HEK293 (cell line): Measurements from ENCODE around the gene SLC17A3.

Source experiments
- CTCF ChIA-PET: fragments of 350-600 bp; formaldehyde crosslinking; extraction: SDS; loops from one replicate; lab custom pipeline; 2021; ENCODE audit warnings: antibody characterized with exemption; lab: Yijun Ruan, JAX
- POLR2A ChIA-PET: fragments of 300-600 bp; formaldehyde crosslinking; extraction: SDS; loops from one replicate; lab custom pipeline; 2020; ENCODE audit warnings: antibody characterized with exemption, inconsistent platforms; lab: Yijun Ruan, JAX
- H3K27ac ChIP-seq: fragments of 200-500 bp; sonication (Bioruptor generic); 2 replicates; pipeline ENCODE4 v1.5.1; 2014; ENCODE audit warnings: low read depth, low read length, control low read depth, inconsistent platforms; ENCODE audit errors: extremely low read depth
- H3K36me3 ChIP-seq, 2 experiments: fragments of 200-500 bp in 1 of 2; sonication (Bioruptor generic) in 1 of 2; 1 replicate in 1 of 2; 2 replicates in 1 of 2; pipeline ENCODE4 v1.5.1; 2014 to 2017; ENCODE audit warnings: inconsistent platforms in 2 of 2, low read length in 2 of 2; ENCODE audit not compliant: control insufficient read depth in 2 of 2, insufficient read depth in 1 of 2
- H3K4me1 ChIP-seq: fragments of 200-500 bp; sonication (Bioruptor generic); 2 replicates; pipeline ENCODE4 v1.5.1; 2014; ENCODE audit warnings: mild to moderate bottlenecking, low read length, inconsistent platforms; ENCODE audit not compliant: control insufficient read depth, insufficient read depth
- H3K4me3 ChIP-seq: 2 replicates; pipeline ENCODE4 v1.5.1; 2011; ENCODE audit warnings: low read depth, mild to moderate bottlenecking, control low read depth, low read length, moderate library complexity
- H3K9me3 ChIP-seq: fragments of 200-500 bp; sonication (Bioruptor generic); 2 replicates; pipeline ENCODE4 v1.5.1; 2014; ENCODE audit warnings: low read depth, low read length, inconsistent platforms; ENCODE audit not compliant: control insufficient read depth, insufficient read depth
- CTCF ChIP-seq: fragments of 450-650 bp; formaldehyde crosslinking; IDR thresholded peaks from 2 replicates; pipeline ENCODE4 v1.5.1; 2016; ENCODE audit warnings: missing biosample characterization, missing genetic modification characterization
- KLF10 ChIP-seq: fragments of 450-650 bp; IDR thresholded peaks from 2 replicates; pipeline ENCODE4 v1.5.1; 2018; ENCODE audit warnings: missing biosample characterization, mild to moderate bottlenecking, missing genetic modification characterization
- MEIS1 ChIP-seq: sonication (generic); formaldehyde crosslinking; IDR thresholded peaks from 2 replicates; pipeline ENCODE4 v1.8.1; 2022; ENCODE audit warnings: missing genetic modification reagents, mild to moderate bottlenecking, borderline replicate concordance
- ZBTB21 ChIP-seq: fragments of 450-650 bp; formaldehyde crosslinking; IDR thresholded peaks from 2 replicates; pipeline ENCODE4 v1.5.1; 2017; ENCODE audit warnings: missing biosample characterization, missing genetic modification characterization
- ZFHX2 ChIP-seq: fragments of 450-650 bp; formaldehyde crosslinking; conservative IDR thresholded peaks from 2 replicates; pipeline ENCODE4 v1.5.1; 2016; ENCODE audit warnings: missing biosample characterization, missing genetic modification characterization
- ZNF350 ChIP-seq: fragments of 450-650 bp; formaldehyde crosslinking; IDR thresholded peaks from 2 replicates; pipeline ENCODE4 v1.5.0; 2017; ENCODE audit warnings: missing biosample characterization, mild to moderate bottlenecking, missing genetic modification characterization
- ZNF510 ChIP-seq: fragments of 450-650 bp; formaldehyde crosslinking; IDR thresholded peaks from 2 replicates; pipeline ENCODE4 v1.5.1; 2018; ENCODE audit warnings: mild to moderate bottlenecking, missing genetic modification characterization, missing biosample characterization; ENCODE audit not compliant: insufficient replicate concordance
- ZNF544 ChIP-seq: fragments of 450-650 bp; formaldehyde crosslinking; IDR thresholded peaks from 2 replicates; pipeline ENCODE4 v1.5.0; 2017; ENCODE audit warnings: missing biosample characterization, missing genetic modification characterization
- ZNF596 ChIP-seq: fragments of 450-650 bp; IDR thresholded peaks from 2 replicates; pipeline ENCODE4 v1.5.0; 2018; ENCODE audit warnings: missing biosample characterization, mild to moderate bottlenecking, missing genetic modification characterization, moderate library complexity
- ZNF707 ChIP-seq: fragments of 450-650 bp; formaldehyde crosslinking; IDR thresholded peaks from 2 replicates; pipeline ENCODE4 v1.5.1; 2016; ENCODE audit warnings: missing biosample characterization, missing genetic modification characterization
- ZSCAN16 ChIP-seq: fragments of 450-650 bp; formaldehyde crosslinking; IDR thresholded peaks from 2 replicates; pipeline ENCODE4 v1.5.1; 2016; ENCODE audit warnings: missing biosample characterization, missing genetic modification characterization
- ZSCAN18 ChIP-seq: fragments of 450-650 bp; formaldehyde crosslinking; IDR thresholded peaks from 2 replicates; pipeline ENCODE4 v1.5.1; 2016; ENCODE audit warnings: missing biosample characterization, missing genetic modification characterization

SLC17A3 gene

GRCh38 chr6:25801436-25801835 lies 72.6 kb downstream of the SLC17A3 start:
- H3K9me3 ChIP-seq: no peaks in the 10 kb centered on the region
- no peak overlapping the region for H3K27ac ChIP-seq
- H3K36me3 ChIP-seq: no peaks in the 10 kb centered on the region
- no peak overlapping the region for H3K4me3 ChIP-seq
- ChIA-PET POLR2A (no interaction called here), CTCF (interaction anchor here (1.6 kb wide), 1 partner anchor 13 kb away, joined by 4 read pairs; no protein-coding TSS in a partner anchor)
- no peak for TF ChIP-seq ZNF510 (tag by site-specific recombination)
- TF ChIP-seq ZNF544 (tag by site-specific recombination): no peak
- no peak for TF ChIP-seq CTCF
- no peak for TF ChIP-seq ZNF707 (tag by site-specific recombination)
- no peak for TF ChIP-seq ZFHX2 (tag by site-specific recombination)
- TF ChIP-seq ZBTB21: no peak
- no peak for TF ChIP-seq ZSCAN16 (tag by site-specific recombination)
- TF ChIP-seq ZNF596 (tag by site-specific recombination): no peak
- no peak for TF ChIP-seq MEIS1 (CRISPR knock-in tag)
- TF ChIP-seq ZSCAN18 (tag by site-specific recombination): no peak
- TF ChIP-seq ZNF350 (tag by site-specific recombination): no peak
- TF ChIP-seq KLF10: no peak
- H3K4me1 ChIP-seq: no peaks in the 10 kb centered on the region
